Spinal cord (tissue), 10 donors: ENCODE measurements around the gene ANAPC5. TPM values are rescaled to one million over a fixed set of nuclear protein-coding genes. Genes with fewer than 3 reads are reported as not detected.

Source experiments
- DNase-seq, 6 donors: peaks; one replicate each; pipeline versions ENCODE4 v3.0.0 to v3.0.0-alpha.2; 2013 to 2015; ENCODE audit warnings: low spot score in 6 of 6, low read depth in 4 of 6
- H3K27ac ChIP-seq: one replicate; pipeline ENCODE4 v1.5.1; 2013; ENCODE audit warnings: low read depth, low read length, control low read depth
- H3K27me3 ChIP-seq: one replicate; pipeline ENCODE4 v1.6.1; 2013; ENCODE audit warnings: low read length; ENCODE audit not compliant: control insufficient read depth, insufficient read depth
- H3K36me3 ChIP-seq: one replicate; pipeline ENCODE4 v1.6.1; 2013; ENCODE audit warnings: low read length; ENCODE audit not compliant: control insufficient read depth, insufficient read depth
- H3K4me1 ChIP-seq: one replicate; pipeline ENCODE4 v1.6.1; 2013; ENCODE audit warnings: low read length; ENCODE audit not compliant: control insufficient read depth, insufficient read depth
- H3K4me3 ChIP-seq: one replicate; pipeline ENCODE4 v1.5.1; 2013; ENCODE audit warnings: low read depth, low read length, control low read depth
- H3K9me3 ChIP-seq: one replicate; pipeline ENCODE4 v1.6.1; 2013; ENCODE audit warnings: low read length; ENCODE audit not compliant: control insufficient read depth, insufficient read depth
- WGBS: methylation state at CpG from one replicate; pipeline ENCODE4 v1.1.5; 2013; ENCODE audit warnings: missing lambda C conversion rate; ENCODE audit not compliant: insufficient coverage; 5-methylcytosine and 5-hydroxymethylcytosine counted together
- long read RNA-seq, 4 donors: transcript quantifications; one replicate each; lab custom pipeline, GENCODE V29; 2026
- polyA plus RNA-seq, 2 donors: library from polyadenylated mRNA; unstranded; fragments of 120-200 nt; gene quantifications; one replicate each; pipeline ENCODE4 v1.2.1, GENCODE V29; 2013; ENCODE audit not compliant: insufficient read length in 2 of 2
- total RNA-seq, 2 donors: library from RNA; depleted of rRNA in 1 of 2; stranded (reverse); fragments of 120-200 nt in 1 of 2; fragments of >200 nt in 1 of 2; gene quantifications; one replicate each; pipeline versions ENCODE4 v1.2.3 to v1.2.4, GENCODE V29; 2013 to 2014
- donor health status: healthy.

Gene ANAPC5
- total RNA-seq (100 to 1,000 TPM; 151 to 186 TPM), polyA plus RNA-seq (100 to 1,000 TPM; 131 to 162 TPM)
- long read RNA-seq, donor 1, transcript ANAPC5-208 (9 exons, 2,077 nt): major isoform, 18 of 90 reads
- long read RNA-seq, donor 1, transcript ANAPC5-201 (17 exons, 2,513 nt): minor isoform, 9 of 90 reads
- long read RNA-seq, donor 1, partial matches to known transcripts: 54 of 90 reads
- long read RNA-seq, donor 1, other reads (novel, unspliced or antisense): 0 of 90 reads
- long read RNA-seq, donor 2, partial matches to known transcripts: 0 of 4 reads
- long read RNA-seq, donor 2, other reads (novel, unspliced or antisense): 0 of 4 reads
- long read RNA-seq, donor 3, partial matches to known transcripts: 14 of 18 reads
- long read RNA-seq, donor 3, other reads (novel, unspliced or antisense): 0 of 18 reads
- long read RNA-seq, donor 4, transcript ANAPC5-203 (2 exons, 1,141 nt): major isoform, 6 of 76 reads
- long read RNA-seq, donor 4, partial matches to known transcripts: 59 of 76 reads
- long read RNA-seq, donor 4, other reads (novel, unspliced or antisense): 0 of 76 reads

GRCh38 chr12:121351820-121352681 is at the start of gene ANAPC5:
TSS of gene ANAPC5 (minus strand) at chr12:121352411. CDS start at chr12:121352340, 71 bp downstream.
- H3K27me3 ChIP-seq: no peaks in the 10 kb centered on the region
- peaks cover 4% of the 10 kb centered on the region for H3K36me3 ChIP-seq
- under 1% methylated on average over 49 of the region's 49 CpGs for WGBS
- peak within 1 kb of the TSS; percentile 93 for H3K4me3 ChIP-seq
- H3K27ac ChIP-seq: peak within 1 kb of the TSS; percentile 93
- H3K4me1 ChIP-seq: peaks cover 11% of the 10 kb centered on the region
- no peaks in the 10 kb centered on the region for H3K9me3 ChIP-seq
- DNase-seq: peak; percentile 92 to 99 (median 96)

DNA sequence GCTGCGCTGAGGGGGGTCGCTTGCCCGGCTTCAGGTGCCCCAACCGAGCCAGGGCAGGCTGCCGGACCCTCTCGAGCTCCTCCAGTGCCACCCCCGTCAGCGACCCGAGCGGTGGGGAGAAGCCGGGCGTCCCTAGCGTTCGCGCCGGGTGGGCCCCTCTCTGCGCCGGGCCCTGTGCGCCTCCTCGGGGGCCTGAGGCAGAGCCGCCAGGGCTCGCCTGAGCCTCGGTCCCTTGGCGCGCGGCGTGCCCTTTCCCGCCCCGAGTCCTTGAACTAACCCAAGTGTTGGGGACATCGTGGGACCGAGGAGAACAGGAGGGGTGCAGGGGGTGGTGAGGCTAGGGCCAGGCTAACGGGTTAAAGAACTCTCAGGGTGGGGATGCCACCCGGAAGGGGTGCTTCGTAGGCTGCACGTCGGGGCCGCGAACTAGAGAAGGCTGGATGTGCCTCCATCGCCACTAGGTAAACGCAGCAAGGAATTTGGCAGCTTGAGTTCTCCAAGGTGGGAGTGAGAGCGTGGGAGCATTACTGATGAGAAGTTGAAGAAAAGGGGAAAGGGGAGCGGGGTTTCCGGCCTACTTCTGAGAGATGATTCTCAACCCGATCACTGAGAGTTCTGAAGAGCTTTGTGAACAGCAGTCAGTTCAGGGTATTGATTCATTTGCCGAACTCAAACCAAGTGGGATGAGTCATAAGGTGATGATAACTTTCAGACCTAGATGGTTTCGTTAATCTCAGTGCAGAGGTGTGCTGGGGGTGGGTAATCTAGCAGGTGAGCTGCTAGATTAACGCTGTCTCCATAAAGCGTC is 48.3 kb upstream of the ANAPC5 start:
- peaks cover 8% of the 10 kb centered on the region for H3K4me1 ChIP-seq
- H3K9me3 ChIP-seq: no peaks in the 10 kb centered on the region
- peaks cover 4% of the 10 kb centered on the region for H3K36me3 ChIP-seq
- H3K4me3 ChIP-seq: peak overlapping the region; percentile 94
- peak overlapping the region; percentile 94 for H3K27ac ChIP-seq
- WGBS: under 1% methylated on average over 46 of the region's 48 CpGs
- peak in 4 of 6 donors; percentile 9 to 40 (median 30) for DNase-seq
- H3K27me3 ChIP-seq: no peaks in the 10 kb centered on the region

GRCh38 chr12:121399391-121400331 is 47.5 kb upstream of the ANAPC5 start, which contains the start of gene RNF34:
TSS of gene RNF34 (plus strand) at chr12:121400118. CDS start at chr12:121400213, 95 bp downstream.
- H3K4me3 ChIP-seq: peak within 1 kb of the TSS; percentile 94
- H3K36me3 ChIP-seq: peaks cover 4% of the 10 kb centered on the region
- H3K4me1 ChIP-seq: peaks cover 8% of the 10 kb centered on the region
- H3K27ac ChIP-seq: peak within 1 kb of the TSS; percentile 94
- no peaks in the 10 kb centered on the region for H3K9me3 ChIP-seq
- no peaks in the 10 kb centered on the region for H3K27me3 ChIP-seq
- WGBS: 0% methylated on average over 74 of the region's 77 CpGs
- peak; percentile 93 to 99 (median 98) for DNase-seq

- Histone ChIP-seq H3K4me3 (no peak overlapping the region), H3K4me1 (peaks cover 8% of the 10 kb centered on the region), H3K27ac (no peak overlapping the region), H3K27me3 (no peaks in the 10 kb centered on the region), H3K36me3 (no peaks in the 10 kb centered on the region), H3K9me3 (no peaks in the 10 kb centered on the region)
- no CpG with 5 or more reads among the region's 5 CpGs for WGBS
- DNase-seq: no peak
Measured at GRCh38 chr12:121398355-121398754, 46.1 kb upstream of the ANAPC5 start.

DNA sequence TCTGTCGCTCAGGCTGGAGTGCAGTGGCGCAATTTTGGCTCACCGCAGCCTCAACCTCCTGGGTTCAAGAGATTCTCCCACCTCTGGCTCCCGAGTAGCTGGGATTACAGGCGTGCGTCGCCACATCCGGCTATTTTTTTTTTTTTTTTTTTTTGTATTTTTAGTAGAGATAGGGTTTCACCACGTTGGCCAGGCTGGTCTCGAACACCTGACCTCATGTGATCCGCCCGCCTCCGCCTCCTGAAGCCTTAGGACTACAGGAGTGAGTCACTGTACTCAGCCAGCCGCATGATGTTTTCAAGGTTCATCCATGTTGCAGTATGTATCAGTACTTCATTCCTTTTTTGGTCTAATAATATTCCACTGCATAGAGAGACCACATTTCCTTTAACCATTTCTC is 45.3 kb upstream of the ANAPC5 start:
- Histone ChIP-seq H3K36me3 (no peaks in the 10 kb centered on the region), H3K27ac (no peak overlapping the region), H3K27me3 (no peaks in the 10 kb centered on the region), H3K4me3 (no peak overlapping the region), H3K4me1 (peaks cover 8% of the 10 kb centered on the region), H3K9me3 (no peaks in the 10 kb centered on the region)
- WGBS: 98% methylated on average over 5 of the region's 14 CpGs
- no peak for DNase-seq

DNA sequence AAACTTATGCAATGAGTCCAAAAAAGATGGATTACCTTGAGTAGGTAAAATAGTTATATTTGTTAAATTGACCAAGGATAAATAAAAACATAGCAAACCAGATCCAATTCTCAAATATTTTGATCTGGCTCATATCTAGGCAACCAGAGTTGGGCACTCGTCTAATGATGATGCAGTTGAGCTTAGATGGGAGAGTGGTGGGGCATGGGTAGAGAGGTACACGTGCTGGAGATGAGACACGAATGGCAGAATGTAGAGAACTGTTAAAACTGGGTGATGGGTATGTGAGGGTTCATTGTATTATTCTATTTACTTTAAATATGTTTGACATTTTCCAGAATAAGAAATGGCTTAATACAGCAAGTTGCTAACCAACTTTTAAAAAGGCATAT is 40.1 kb upstream of the ANAPC5 start:
- DNase-seq: no peak
- no peak overlapping the region for H3K27ac ChIP-seq
- 100% methylated on average over 1 of the region's 3 CpGs for WGBS
- H3K9me3 ChIP-seq: no peaks in the 10 kb centered on the region
- no peaks in the 10 kb centered on the region for H3K27me3 ChIP-seq
- H3K36me3 ChIP-seq: no peaks in the 10 kb centered on the region
- H3K4me1 ChIP-seq: no peaks in the 10 kb centered on the region
- no peak overlapping the region for H3K4me3 ChIP-seq

DNA sequence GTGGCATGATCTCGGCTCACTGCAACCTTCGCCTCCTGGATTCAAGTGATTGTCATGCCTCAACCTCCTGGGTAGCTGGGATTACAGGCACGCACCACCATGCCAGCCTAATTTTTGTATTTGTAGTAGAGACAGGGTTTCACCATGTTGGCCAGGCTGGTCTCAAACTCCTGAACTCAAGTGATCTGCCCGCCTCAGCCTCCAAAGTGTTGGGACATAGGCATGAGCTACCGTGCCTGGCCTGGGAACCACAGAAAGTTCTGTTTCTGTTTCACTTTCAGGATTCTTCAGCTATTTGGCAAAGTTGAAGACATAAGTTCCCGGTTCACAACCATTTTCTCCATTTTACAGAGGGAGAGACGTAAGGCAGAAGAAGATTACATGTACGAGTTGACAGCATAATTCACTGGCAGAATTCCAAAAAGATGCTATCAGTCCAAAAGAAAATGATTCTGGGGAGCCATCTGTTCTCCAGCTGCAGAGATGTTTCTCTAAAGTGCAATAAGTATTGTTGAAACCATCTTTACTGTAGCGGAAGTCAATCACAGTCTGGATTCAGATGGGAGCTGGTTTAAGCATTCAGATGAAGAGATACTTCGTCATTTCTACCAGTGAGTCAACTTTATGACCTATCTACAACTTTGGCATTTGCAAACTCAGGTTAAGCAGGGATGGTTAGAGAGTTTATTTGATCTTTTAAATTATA is 39.6 kb upstream of the ANAPC5 start:
- H3K27me3 ChIP-seq: no peaks in the 10 kb centered on the region
- no peak overlapping the region for H3K27ac ChIP-seq
- no peak overlapping the region for H3K4me3 ChIP-seq
- WGBS: 91% methylated on average over 5 of the region's 10 CpGs
- DNase-seq: peak in 2 of 6 donors; percentile 21 to 74
- H3K9me3 ChIP-seq: no peaks in the 10 kb centered on the region
- no peaks in the 10 kb centered on the region for H3K4me1 ChIP-seq
- no peaks in the 10 kb centered on the region for H3K36me3 ChIP-seq

- WGBS: no CpG with 5 or more reads among the region's 2 CpGs
- H3K27ac ChIP-seq: no peak overlapping the region
- no peak for DNase-seq
- H3K4me3 ChIP-seq: no peak overlapping the region
- H3K27me3 ChIP-seq: no peaks in the 10 kb centered on the region
- no peaks in the 10 kb centered on the region for H3K4me1 ChIP-seq
- H3K36me3 ChIP-seq: no peaks in the 10 kb centered on the region
- no peaks in the 10 kb centered on the region for H3K9me3 ChIP-seq
Measured at GRCh38 chr12:121390856-121391255, 38.6 kb upstream of the ANAPC5 start.
